Endometrial microvascular endothelial cells (primary cell): ENCODE results near the gene TMEM233. TPM values are rescaled to one million over a fixed set of nuclear protein-coding genes. Genes with fewer than 3 reads are reported as not detected.

Experiments used
- in situ Hi-C: cut with HindIII; loops from 2 replicates; pipeline ENCODE4 v1.10.0; 2017; ENCODE audit warnings: low sequenced_read_pairs, low pct_unique_long_range_greater_than_20kb; ENCODE audit errors: inconsistent ontology term
- total RNA-seq: library from RNA; depleted of rRNA; stranded (reverse); fragments of >200 nt; gene quantifications from one replicate; pipeline ENCODE4 v1.2.3, GENCODE V29; 2015; ENCODE audit errors: inconsistent ontology term

TMEM233 gene
- total RNA-seq, 1 donor from 2014 or later: 0.09 TPM

DNA sequence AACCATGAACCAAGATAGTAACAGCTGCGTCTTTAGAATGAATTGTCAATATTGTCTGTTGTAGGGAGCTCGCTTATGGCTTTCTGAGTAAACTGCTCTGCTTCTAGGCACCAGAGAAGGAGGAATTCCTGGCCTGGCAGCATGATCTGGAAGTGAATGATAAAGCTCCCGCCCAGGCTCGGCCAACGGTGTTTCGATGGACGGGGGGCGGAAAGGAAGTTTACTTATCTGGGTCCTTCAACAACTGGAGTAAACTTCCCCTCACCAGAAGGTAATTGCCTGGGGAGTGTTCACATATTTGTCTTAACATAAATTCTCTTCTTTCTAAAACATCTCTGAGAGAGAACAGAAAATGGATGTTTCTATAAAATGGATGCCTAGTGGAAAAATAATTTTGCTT lies 78.6 kb downstream of the TMEM233 start:
- in situ Hi-C loops: no loop called here

DNA sequence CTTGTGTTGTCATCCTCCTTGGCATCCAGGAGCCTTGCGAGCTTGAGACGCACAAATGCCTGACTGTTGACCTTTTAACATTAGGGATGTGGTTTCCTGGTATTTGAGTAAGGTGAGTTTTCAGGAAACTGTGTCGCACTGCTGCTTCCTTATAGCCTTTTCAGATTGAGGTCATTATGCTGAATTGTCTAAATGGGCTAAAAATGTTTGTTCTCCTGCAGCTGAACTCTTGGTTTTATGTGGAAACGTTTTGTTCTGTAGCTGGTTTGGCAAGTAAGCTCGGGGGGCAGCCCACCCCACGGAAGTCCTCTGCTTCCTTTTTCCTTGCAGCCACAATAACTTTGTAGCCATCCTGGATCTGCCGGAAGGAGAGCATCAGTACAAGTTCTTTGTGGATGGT lies 80.1 kb downstream of the TMEM233 start:
- in situ Hi-C loops: no loop called here

DNA sequence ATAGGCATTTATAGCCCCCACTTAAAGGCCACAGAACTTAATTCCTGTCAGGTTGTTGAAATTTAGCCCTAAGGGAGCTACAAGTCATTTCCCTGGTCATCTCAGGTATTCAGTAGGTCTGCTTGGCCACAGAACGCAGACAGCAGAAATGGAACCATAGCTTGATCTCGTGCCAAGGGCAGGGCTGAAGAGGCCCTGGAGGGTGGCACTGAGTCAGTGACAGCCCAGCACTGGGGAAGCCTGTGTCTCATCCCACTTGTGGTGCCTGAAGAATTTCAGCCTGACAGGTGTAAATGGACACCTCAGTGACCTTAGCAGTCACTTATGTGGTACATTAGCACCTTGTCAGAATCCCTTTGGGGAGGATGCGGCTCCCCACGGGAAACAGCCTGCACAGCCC lies 81.0 kb downstream of the TMEM233 start:
- in situ Hi-C loops: no loop called here

DNA sequence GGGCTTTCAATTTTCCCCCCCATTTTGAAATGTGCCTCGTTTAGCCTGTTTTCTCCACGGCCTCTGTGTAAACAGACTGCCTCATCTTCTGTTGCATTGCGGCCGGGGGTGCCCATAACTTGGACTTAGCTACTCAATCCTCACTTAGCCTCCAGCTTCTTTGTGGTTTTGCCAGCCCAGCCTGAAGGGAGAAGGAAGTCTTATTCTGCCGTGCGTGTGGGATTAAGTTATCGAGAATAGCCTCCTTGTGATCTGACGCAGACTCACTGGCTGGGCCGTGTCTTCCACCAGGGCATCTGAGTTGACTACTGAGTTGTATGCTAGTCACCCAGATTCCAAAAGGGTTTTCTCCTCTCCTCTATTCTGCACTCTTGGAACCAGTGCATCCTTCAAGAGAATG lies 82.4 kb downstream of the TMEM233 start:
- in situ Hi-C loops: no loop called here

DNA sequence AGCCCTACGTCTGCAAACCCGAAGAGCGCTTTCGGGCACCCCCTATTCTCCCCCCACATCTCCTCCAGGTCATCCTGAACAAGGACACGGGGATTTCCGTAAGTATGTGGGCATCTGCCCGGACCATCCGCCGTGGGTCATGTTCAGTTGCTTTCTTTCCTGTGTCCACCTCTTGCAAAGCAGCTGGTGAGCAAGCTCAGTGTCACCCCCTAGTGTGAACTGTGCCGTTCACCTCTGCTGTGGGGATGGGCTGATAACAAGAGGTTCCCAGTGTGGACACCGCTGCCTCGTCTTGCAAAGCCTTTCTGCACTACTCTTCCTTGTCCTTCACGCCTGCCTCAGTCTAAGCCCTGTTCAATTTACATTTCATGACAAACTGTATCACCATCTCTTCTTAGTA lies 83.0 kb downstream of the TMEM233 start:
- in situ Hi-C loops: no loop called here

DNA sequence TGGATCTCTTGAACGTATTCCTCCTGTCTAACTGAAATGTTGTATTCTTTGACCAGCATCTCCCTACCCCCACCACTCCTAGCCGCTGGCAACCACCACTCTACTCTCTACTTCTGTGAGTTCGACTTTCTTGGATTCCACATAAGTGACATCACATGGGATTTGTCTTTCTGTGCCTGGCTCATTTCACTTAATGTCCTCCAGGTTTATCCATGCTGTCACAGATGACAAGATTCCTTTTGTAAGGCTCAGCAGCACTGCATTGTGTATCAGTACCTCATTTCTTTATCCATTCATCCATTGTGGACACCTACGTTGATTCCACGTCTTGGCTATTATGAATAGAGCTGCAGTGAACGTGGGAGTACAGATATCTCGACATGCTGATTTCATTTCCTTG lies 84.9 kb downstream of the TMEM233 start:
- in situ Hi-C loops: no loop called here

DNA sequence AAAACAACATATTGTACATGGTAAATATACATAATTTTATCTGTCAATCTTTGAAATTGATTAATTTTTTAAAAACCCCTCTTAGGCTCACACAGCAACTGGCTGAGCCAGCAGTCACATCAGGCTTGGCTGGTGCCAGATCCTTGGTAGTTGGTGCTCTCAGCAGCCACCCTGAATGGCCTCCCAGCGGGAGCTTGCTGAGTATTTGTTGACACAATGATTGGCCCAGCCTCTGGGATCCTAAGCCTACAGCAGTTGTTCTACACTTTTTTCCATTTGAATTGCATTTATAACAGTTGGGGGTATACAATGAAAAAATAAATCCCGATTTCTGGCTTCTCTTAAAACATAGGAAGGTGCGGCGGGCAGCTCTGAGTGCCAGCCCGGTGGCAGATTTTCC lies 85.5 kb downstream of the TMEM233 start:
- in situ Hi-C loops: no loop called here

DNA sequence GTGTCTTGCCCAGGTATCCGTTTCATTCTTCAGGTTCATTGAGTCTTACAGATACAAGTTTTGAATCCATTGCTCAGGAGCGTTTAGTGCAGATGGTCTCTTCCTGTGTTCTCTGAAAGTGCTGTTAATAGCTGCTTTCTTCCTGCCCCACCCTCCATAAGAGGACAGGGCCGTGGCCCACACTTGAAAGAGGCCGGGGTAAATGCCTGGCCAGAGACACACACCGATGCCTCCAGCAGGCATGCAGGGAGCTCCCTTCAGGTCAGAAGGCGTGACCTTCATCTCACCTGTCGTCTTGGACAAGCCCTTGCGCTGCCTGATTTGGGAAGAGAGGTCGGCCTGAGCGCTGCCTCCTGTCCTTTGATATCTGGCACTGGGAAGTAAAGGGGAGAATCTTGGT lies 85.9 kb downstream of the TMEM233 start:
- in situ Hi-C loops: no loop called here

DNA sequence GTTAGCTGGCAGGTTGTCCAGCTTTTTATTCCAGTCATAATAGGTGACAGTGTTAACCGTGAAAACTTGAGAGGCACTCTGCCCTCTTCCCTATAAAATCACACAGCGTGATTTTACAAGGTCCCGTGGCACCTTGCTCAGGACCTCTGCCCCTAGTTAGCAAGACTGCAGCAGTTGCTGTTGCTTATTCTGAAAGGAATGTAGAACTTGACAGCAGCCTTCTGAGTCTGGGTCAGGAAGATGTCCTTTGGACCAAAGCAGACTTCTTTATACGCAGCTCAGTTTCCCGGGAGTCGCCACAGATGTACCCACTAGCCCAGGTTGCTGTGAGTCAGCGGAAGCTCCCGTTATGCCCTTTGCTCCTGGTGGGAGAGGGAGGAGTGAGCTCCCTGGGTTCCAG lies 87.5 kb downstream of the TMEM233 start:
- in situ Hi-C loops: no loop called here

DNA sequence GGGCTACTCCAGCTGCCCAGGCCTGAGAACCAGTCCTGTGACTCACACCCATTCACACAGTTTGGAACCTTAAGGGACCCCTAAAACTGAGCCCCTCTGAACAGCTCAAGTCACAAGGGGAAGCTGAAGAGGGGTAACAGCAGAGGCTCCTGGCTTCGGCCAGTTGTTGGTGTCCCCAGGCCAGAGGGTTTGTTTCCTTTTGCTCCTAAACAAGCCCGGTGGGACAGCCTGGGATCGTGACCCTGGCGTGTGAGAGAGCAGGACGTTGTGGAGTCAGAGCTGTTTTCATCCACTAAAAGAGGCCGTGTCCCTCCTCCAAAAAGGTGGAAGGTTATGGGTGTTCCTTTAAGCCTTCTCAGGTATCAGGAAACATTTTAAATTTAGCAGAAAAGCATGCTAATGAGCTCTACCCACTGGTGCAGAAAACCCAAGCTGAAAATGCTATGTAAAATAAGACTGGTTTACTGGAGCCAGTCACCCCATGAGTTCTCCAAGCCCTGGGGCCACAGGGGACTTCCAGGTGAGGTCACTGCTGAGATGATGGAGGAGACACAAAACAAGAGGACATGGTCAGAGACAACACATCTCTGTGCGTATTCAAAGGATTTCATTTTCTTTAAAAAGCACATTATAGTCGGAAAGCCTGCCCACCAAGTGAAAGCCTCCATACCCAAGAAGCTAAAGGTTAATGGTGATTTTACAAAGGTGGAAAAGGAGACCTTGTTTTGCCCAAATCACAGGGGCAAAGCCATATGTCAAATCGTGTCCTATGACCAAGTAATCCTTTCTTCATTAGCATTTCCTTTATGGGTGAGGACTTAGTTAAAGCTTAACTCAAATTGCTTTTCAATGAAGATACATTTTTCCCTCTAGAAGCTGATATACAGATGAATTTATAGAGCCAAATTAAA lies 88.4 kb downstream of the TMEM233 start:
- in situ Hi-C loops: no loop called here

DNA sequence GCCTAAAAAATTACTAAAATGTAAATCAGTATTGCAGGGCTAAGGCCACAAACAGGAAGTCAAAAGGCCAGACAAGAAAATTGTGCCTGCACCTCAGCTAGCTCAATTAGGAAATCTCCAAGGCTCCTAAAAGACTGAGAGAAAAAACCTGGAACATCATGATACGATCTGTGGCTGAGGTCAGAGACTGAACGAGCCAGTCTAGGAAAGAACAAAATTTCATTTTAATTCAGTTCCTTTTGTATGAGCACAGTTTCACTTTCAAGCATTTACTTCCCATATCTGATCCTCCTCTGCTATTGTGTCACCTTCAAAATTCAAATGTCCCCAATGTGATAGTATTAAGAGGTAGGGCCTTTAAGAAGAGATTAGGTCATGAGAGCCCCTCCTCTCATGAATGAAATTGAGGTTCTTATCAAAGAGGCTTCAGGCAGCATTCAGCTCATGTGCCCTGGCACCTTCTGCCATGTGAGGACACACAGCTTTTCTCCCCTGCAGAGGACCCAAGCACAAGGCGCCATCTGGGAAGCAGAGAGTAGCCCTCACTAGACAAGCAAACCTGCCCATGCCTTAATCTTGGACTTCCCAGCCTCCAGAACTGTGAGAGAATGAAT lies 89.2 kb downstream of the TMEM233 start:
- in situ Hi-C loops: no loop called here

DNA sequence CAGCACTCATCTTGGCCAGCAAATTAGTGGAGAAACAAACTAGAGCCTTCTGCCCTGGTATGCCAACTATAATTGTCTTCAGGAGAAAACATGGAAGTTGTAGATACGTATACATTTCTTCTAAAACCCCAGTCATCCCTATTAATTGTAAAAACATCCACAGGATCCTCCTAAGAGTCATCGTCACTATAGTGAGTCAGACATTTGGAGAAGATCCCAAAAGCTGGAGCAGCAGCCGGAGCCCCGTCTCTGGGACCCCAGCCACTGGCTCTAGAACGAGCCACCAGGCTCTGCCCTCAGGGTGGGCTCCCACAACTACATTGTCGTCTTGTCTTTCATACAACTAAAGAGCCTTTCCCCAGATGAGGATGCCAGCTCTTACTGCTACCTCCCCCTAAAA lies 89.8 kb downstream of the TMEM233 start:
- in situ Hi-C loops: no loop called here

DNA sequence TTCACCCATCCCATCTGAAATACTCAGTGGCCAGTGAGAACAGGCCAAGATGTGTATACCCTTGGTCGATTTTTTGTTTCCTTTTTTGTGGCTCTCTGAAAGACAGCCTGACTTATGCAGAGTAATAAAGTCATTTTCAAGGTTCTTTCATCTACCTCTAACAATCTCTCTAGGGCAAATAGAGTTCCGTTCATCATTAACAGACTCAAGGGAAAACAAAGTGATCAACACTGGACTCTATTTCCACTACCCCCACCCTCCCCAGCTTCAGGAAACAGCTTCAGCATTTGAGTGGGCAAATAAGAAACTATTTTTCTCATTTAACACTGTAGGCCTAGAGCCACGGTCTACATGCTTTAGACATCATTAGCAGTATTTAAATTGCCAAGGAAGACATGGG lies 90.2 kb downstream of the TMEM233 start:
- in situ Hi-C loops: no loop called here

DNA sequence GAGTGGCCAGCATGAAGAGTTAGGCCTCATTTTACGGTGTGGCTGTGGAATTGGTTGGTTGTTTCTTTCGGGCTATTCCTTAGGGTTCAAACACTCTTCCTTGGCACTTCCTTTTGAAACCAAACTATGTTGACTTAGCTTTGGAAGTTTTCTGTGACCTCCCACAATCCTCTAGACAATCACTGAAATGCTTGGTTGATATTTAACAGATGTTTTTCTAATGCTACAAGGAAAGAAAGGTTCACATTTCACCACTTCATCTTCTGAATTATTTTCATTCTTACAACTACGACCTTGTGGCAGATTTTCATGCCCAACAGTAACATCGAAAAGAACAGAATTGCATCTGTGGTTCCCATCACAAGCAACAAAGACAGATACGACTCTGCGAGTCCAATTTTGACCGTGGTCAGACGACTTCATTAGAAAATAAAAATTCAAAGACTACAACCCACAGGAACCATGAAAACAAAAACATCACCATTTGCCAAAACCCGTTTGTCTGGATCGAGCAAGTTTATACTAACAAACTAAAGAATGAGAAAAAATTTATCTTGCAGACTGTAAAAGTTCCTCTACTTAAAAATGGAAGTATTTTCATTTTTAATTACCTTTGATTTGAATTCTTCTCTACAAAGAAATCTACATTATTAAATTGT lies 91.3 kb downstream of the TMEM233 start:
- in situ Hi-C loops: no loop called here

DNA sequence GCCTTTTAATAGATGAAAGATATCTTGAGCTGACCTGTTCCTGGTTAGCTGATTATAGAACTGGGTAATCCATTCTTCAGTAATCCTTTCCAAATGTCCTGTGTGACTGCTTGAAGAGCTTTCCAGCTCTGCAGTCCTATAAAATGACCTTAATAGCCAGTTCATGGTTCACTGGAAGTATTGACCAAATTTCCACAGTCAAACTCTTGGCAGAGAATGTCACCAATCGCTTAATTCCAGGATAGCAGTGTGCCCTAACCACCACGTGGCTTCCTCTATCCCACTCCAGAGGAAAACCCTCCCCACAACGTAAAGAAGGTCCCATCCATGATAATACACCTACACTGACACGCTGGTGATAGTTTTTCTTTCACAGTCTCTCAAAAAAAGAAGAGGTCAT lies 91.8 kb downstream of the TMEM233 start:
- in situ Hi-C loops: no loop called here

DNA sequence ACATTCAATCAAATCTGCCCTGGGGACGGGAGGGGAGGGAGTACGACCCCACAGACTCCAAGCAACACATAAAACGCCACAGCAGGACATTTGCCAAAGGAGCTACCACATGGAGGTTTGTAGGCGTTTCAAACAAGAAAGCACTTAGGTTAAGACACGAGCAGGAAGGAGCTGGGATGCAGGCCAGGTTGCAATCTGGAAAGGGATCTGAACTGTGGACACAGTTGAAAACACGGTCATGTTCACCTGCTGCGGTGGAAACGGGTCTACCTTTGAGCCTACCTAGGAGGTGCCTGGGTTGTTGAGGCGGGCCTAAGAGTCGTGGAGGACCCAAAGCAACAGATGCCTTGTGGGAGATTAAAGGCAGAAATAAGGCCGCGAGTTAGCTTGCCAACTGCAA lies 92.8 kb downstream of the TMEM233 start:
- in situ Hi-C loops: no loop called here

DNA sequence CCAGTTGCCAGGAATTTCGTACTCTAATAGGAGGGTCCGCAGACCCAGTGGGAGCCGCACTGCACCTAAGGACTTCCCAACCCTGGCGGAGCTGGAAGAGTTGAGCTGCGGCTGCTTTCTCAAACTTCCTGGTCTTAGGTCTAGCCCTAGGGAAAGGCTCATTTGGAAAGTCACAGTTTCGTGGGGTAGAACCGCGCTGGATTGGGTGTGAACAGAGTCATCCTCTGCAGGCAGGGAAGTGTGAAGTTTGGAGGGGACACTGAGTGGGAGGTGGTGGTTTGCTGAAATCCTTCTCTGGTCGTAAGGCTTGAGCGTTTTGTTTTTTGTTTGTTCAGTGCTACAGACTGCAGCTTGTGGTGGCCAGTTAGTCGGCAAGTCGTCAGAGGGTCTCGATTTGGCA lies 93.2 kb downstream of the TMEM233 start:
- in situ Hi-C loops: no loop called here

DNA sequence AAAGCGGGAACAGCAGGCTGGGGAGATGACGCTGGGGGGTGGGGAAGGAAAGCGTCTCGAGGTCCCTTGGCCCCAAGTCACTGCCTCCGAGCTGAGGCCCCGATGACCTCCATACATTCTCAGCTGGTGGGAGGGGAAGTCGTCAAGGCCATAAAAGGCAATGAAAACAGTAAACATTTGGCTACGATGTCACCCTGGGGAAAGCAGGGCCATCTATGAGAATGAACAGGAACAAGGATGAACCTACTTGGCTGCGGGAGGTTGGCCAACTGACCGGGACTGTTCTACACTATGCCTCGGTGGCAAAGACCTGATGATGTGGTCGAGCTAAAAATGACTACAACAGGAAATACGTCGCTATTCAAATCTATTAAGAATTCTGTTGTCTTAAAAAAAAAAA lies 93.8 kb downstream of the TMEM233 start:
- in situ Hi-C loops: no loop called here

DNA sequence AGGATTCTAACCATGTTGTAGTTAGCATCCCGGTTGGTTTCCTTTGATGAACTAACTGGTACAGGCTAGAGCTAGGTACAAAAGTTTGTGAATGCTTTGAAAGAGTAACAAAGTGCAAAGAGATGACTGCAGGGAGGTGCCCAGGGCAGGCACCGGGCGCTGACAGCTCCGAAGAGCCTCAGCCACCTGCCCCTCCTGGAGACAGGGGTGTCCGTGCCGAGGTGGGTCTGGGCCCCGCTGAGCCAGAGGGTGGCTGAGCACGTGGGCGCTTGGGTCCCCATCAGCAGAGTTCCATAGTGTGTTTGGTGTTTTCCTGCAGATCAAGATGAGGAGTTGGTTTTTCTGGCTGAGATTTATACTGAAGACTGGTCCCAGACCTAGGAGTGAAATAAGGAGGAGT lies 94.3 kb downstream of the TMEM233 start:
- in situ Hi-C loops: no loop called here

DNA sequence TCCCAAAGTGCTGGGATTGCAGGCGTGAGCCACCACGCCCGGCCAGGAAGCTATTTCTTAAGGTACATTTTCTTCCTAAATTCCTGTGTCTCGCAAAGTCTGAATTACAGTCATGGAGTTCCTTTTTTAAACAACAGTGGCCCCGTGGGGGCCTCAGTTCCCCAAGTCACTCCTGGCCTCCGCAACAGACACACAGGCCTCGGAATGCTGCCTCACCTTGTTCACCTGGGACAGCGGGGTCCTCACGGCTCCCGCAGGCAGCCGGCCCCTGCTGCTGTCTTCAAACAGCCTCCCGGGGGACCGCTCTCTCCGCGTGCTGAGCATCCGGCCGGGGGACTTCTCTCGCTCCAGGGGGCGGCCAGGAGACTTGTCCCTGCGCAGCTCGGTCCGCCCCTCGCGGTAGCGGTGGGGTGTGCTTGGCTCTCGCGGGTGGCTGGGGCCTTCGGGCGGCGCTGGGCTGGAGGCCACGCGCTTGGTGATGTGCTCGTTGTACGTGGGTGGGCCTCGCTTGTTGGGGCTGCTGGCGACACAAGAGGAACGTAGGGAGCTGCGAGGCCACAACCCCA lies 96.4 kb downstream of the TMEM233 start:
- in situ Hi-C loops: no loop called here
